Endothelial cell (in vitro differentiated cells): ENCODE measurements around the gene DCLK1. TPM values are rescaled to one million over a fixed set of nuclear protein-coding genes. Genes with fewer than 3 reads are reported as not detected.

Experiments used
- DNase-seq: peaks from one replicate; pipeline ENCODE4 v3.0.0; 2021; ENCODE audit warnings: low spot score
- H3K27ac Mint-ChIP-seq: one replicate; pipeline ENCODE4 v1.8.0; 2021; ENCODE audit warnings: mixed read lengths, inconsistent platforms; ENCODE audit not compliant: unreplicated experiment
- H3K27me3 Mint-ChIP-seq: one replicate; pipeline ENCODE4 v1.8.0; 2021; ENCODE audit warnings: mild to moderate bottlenecking, moderate library complexity, mixed read lengths, inconsistent platforms; ENCODE audit not compliant: unreplicated experiment
- H3K36me3 Mint-ChIP-seq: one replicate; pipeline ENCODE4 v1.8.0; 2021; ENCODE audit warnings: mild to moderate bottlenecking, low read depth, mixed read lengths, inconsistent platforms; ENCODE audit not compliant: unreplicated experiment
- H3K4me1 Mint-ChIP-seq: one replicate; pipeline ENCODE4 v1.8.0; 2021; ENCODE audit warnings: mild to moderate bottlenecking, mixed read lengths, inconsistent platforms; ENCODE audit not compliant: unreplicated experiment
- H3K4me3 Mint-ChIP-seq: one replicate; pipeline ENCODE4 v1.8.0; 2021; ENCODE audit warnings: mild to moderate bottlenecking, mixed read lengths, inconsistent platforms; ENCODE audit not compliant: unreplicated experiment
- H3K9me3 Mint-ChIP-seq: one replicate; pipeline ENCODE4 v1.8.0; 2021; ENCODE audit warnings: mixed read lengths, inconsistent platforms; ENCODE audit not compliant: unreplicated experiment
- total RNA-seq: library from RNA; stranded (reverse); fragmentation: NEBNext Ultra II Directional; extraction: Animal tissue kit (Norgen Biotek cat#: 25700); gene quantifications from one replicate; pipeline ENCODE4 v1.2.1, GENCODE V29; 2021; ENCODE audit not compliant: unreplicated experiment
- TF ChIP-seq, protein P1 (sequence below): fragments of 200-600 bp; sonication (generic); IDR thresholded peaks from one replicate; pipeline ENCODE4 v1.5.0; 2021; ENCODE audit warnings: antibody characterized with exemption; ENCODE audit not compliant: unreplicated experiment

DCLK1 gene
- total RNA-seq, 1 donor from 2014 or later = 1.6 TPM

DNA sequence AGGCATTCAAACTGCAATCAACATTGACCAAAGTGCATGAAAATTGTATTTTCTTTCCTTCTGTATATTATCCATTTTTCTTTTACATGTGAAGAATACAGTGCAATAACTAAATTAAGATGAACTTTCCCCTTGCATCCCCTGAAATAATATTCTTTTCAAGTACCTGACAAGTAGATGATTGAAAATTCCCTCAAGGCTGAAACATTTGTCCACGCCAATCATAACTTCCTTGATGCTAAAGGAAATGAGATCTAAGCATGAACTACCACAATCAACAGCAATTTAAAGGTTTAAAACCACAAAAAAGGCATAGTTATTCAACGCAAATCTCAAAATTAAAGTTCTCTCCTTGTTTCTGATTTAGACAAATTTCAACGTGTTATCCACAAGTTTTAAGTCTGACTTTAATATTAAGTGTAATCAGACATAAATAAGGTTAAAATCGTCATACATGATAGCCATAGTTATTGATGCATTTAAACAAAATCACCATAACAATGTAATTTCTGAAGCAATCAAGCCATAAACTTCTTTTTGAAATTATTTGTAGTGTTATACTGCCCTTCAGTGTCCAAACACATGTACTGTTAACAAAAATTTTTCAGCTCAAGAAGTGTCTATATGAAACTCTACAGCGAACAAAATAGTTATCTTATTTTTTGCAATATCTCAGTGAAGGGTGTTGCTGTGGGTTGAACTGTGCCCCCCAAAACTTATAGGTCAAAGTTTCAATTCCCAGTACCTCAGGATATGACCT lies 169.5 kb downstream of the DCLK1 start:
- no peaks in the 10 kb centered on the region for H3K9me3 Mint-ChIP-seq
- no peak overlapping the region for H3K27ac Mint-ChIP-seq
- H3K4me3 Mint-ChIP-seq = no peak overlapping the region
- TF ChIP-seq, protein P1, sequence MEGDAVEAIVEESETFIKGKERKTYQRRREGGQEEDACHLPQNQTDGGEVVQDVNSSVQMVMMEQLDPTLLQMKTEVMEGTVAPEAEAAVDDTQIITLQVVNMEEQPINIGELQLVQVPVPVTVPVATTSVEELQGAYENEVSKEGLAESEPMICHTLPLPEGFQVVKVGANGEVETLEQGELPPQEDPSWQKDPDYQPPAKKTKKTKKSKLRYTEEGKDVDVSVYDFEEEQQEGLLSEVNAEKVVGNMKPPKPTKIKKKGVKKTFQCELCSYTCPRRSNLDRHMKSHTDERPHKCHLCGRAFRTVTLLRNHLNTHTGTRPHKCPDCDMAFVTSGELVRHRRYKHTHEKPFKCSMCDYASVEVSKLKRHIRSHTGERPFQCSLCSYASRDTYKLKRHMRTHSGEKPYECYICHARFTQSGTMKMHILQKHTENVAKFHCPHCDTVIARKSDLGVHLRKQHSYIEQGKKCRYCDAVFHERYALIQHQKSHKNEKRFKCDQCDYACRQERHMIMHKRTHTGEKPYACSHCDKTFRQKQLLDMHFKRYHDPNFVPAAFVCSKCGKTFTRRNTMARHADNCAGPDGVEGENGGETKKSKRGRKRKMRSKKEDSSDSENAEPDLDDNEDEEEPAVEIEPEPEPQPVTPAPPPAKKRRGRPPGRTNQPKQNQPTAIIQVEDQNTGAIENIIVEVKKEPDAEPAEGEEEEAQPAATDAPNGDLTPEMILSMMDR = no peak
- H3K36me3 Mint-ChIP-seq = no peaks in the 10 kb centered on the region
- H3K27me3 Mint-ChIP-seq = no peaks in the 10 kb centered on the region
- DNase-seq = no peak
- peaks cover 8% of the 10 kb centered on the region for H3K4me1 Mint-ChIP-seq

DNA sequence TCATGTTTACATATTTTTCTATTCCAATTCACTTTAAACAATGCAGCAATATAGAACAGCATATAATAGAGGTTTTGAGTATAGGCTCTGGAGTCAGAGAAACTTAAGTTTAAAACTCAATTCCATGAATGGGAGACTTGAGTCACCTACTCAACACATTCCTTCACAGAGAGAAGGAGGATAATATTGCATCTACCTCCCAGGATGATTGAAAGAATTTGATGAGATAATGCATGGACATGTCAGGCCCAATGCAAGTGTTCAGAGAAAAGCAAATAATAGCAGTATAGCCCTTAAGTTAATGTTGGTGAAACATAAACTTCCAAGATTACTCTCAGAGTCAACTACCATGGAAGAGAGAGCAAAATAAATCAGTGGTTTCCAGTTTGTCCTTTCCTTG lies 170.2 kb downstream of the DCLK1 start:
- Mint-ChIP-seq H3K4me3 (no peak overlapping the region), H3K9me3 (no peaks in the 10 kb centered on the region), H3K27me3 (no peaks in the 10 kb centered on the region), H3K36me3 (no peaks in the 10 kb centered on the region), H3K27ac (no peak overlapping the region), H3K4me1 (peaks cover 8% of the 10 kb centered on the region)
- DNase-seq = no peak
- TF ChIP-seq, protein P1 = no peak

DNA sequence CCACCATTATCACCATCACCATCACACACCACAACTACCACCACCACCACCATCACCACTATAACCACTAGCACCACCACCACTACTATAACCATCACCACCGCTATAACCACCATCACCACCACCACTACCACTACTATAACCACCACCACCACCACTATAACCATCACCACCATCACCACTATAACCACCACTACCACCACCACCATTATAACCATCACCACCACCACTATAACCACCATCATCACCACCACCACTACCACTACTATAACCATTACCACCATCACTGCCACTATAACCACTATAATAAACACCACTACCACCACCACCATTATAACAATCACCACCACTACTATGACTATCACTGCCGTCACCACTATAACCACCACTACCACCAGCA lies 173.2 kb downstream of the DCLK1 start:
- Mint-ChIP-seq H3K4me1 (peaks cover 11% of the 10 kb centered on the region), H3K27ac (no peak overlapping the region), H3K4me3 (no peak overlapping the region), H3K27me3 (no peaks in the 10 kb centered on the region), H3K9me3 (no peaks in the 10 kb centered on the region), H3K36me3 (no peaks in the 10 kb centered on the region)
- no peak for DNase-seq
- TF ChIP-seq, protein P1 = no peak

DNA sequence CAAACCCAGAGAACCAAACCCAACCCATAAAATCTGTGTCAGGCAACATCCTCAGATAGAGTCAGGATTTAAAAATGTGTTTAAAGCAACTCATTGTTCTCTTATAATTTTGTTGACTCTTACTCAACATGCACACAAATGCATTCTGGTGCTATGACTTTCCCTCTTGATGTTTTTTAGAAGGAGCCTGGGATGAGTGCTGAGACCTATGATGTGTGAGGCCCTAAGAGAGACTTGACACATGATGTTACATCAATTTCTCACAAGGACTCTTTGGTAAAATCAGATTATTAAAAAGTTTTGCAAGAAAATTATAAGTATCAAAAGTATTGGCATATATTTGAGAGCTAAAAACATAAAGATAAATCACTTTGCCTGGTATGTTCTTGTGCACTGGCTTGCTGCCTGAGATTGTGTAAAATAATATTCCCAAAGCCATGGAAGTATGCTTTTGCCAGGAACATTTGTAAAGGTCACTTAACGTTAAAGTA lies 173.9 kb downstream of the DCLK1 start:
- Mint-ChIP-seq H3K4me3 (no peak overlapping the region), H3K27ac (no peak overlapping the region), H3K36me3 (no peaks in the 10 kb centered on the region), H3K9me3 (no peaks in the 10 kb centered on the region), H3K27me3 (no peaks in the 10 kb centered on the region), H3K4me1 (peaks cover 11% of the 10 kb centered on the region)
- DNase-seq = no peak
- TF ChIP-seq, protein P1 = no peak

DNA sequence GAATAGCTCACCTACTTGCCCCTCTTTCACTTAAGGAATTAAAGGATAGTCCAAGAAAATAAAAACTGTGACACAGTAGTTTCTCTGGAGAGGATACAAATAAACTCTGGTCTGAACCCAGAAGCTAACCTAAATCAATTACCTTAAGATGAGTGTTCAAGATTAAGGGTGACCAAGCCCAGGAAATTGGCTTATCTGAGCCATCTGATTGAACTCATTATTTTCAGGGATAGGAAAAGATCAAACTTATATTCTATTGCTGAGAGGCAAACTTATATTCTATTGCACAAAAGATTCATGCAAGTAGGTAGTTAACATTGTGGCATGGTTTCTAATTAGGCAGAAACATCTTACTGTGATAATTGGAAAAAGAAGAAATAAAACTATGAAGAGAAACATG lies 175.1 kb downstream of the DCLK1 start:
- DNase-seq = no peak
- H3K27ac Mint-ChIP-seq = no peak overlapping the region
- no peaks in the 10 kb centered on the region for H3K36me3 Mint-ChIP-seq
- H3K27me3 Mint-ChIP-seq = peaks cover 3% of the 10 kb centered on the region
- H3K4me3 Mint-ChIP-seq = no peak overlapping the region
- TF ChIP-seq, protein P1 = no peak
- no peaks in the 10 kb centered on the region for H3K9me3 Mint-ChIP-seq
- peaks cover 11% of the 10 kb centered on the region for H3K4me1 Mint-ChIP-seq
